Fibroblast of skin of abdomen (primary cell): ENCODE measurements around the gene SLC3A2.
"Not testable (repeated sequence)": the region's sequence is repeated elsewhere in the genome, so short reads cannot be mapped to it uniquely, and the experiment has no call there.

Experiments
- DNase-seq: peaks from one replicate; pipeline ENCODE4 v3.0.0-alpha.2; 2013

Gene SLC3A2

GRCh38 chr11:62931499-62932278 is 51.0 kb downstream of the SLC3A2 start:
- no peak for DNase-seq

- no peak for DNase-seq
These were observed 52.6 kb downstream of the SLC3A2 start for GRCh38 chr11:62933285-62933684.

GRCh38 chr11:62933750-62934495 is 53.2 kb downstream of the SLC3A2 start:
- DNase-seq, result no peak

GRCh38 chr11:62934496-62934785 is 53.7 kb downstream of the SLC3A2 start:
- DNase-seq, result no peak

- DNase-seq, result not testable (repeated sequence)
These were observed 56.8 kb downstream of the SLC3A2 start for GRCh38 chr11:62937528-62937927.
